HG03457 (cell line): ENCODE measurements around the gene ARL15.
"Not testable (repeated sequence)": the region's sequence is repeated elsewhere in the genome, so short reads cannot be mapped to it uniquely, and the experiment has no call there.

Source experiments
- ATAC-seq: cut with Tn5 transposase; IDR thresholded peaks from one replicate; pipeline ENCODE4 v1.9.1; 2021; ENCODE audit warnings: moderate number of reproducible peaks; ENCODE audit not compliant: unreplicated experiment

ARL15 gene

GRCh38 chr5:54049144-54049543, 261.2 kb downstream of the ARL15 start:
- no peak for ATAC-seq

GRCh38 chr5:54045077-54045792, 265.1 kb downstream of the ARL15 start:
- ATAC-seq, result no peak

DNA sequence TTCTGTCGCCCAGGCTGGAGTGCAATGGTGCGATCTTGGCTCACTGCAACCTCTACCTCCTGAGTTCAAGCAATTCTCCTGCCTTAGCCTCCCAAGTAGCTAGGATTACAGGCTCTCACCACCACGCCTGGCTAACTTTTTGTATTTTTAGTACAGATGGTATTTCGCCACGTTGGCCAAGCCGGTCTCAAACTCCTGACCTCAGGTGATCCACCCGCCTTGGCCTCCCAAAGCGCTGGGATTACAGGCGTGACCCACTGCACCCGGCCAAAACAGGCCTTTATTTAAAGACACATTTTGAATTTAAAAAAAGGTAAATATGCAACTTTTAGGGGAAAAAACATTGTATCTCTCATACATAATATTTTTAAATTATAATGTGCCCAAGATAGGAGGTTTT, 266.1 kb downstream of the ARL15 start:
- not testable (repeated sequence) for ATAC-seq

GRCh38 chr5:54040804-54041203, 269.6 kb downstream of the ARL15 start:
- no peak for ATAC-seq

GRCh38 chr5:54040018-54040417, 270.4 kb downstream of the ARL15 start:
- ATAC-seq, result no peak

DNA sequence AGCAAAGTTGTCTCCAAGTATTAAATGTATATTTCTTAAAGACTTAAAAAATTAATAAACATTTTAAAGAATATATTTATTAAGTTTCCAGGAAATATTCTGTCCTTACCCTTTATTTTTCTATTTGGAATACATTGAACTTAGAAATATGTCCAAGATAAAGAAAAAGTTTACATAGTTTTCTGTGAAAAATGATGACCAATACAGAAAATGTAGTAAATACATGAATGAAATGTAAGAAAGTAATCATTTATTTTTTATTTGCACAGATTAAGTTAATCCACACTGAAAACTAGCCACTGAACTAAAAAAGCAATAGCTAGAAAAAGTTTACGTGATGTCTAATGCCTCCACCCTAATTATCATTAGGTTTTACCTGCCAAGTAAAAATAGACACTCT, 273.2 kb downstream of the ARL15 start:
- no peak for ATAC-seq

DNA sequence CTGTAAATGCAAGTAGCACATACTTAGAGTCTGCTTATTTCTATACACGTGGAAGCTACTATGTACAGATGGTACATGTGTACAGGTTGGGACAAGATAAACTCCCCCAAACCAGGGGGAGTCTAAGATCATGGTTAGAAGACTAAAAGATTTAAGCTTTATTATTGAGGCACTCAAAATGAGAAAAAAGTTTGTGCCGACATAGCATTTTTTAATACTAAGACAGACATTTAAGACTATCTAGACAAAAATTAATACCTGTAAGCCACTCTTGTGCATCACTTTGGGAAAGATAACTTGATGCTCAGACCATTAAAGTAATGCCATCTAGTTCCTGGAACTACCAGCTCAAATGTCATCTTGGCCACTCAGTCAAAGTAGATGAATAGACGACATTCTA, 279.4 kb downstream of the ARL15 start:
- no peak for ATAC-seq

- ATAC-seq, result no peak
These were observed 285.9 kb downstream of the ARL15 start for GRCh38 chr5:54024466-54024865.

GRCh38 chr5:54022223-54022622, 288.1 kb downstream of the ARL15 start:
- no peak for ATAC-seq

- no peak for ATAC-seq
These were observed 288.8 kb downstream of the ARL15 start for GRCh38 chr5:54021431-54022164.

- no peak for ATAC-seq
These were observed 291.9 kb downstream of the ARL15 start for GRCh38 chr5:54018438-54018837.

DNA sequence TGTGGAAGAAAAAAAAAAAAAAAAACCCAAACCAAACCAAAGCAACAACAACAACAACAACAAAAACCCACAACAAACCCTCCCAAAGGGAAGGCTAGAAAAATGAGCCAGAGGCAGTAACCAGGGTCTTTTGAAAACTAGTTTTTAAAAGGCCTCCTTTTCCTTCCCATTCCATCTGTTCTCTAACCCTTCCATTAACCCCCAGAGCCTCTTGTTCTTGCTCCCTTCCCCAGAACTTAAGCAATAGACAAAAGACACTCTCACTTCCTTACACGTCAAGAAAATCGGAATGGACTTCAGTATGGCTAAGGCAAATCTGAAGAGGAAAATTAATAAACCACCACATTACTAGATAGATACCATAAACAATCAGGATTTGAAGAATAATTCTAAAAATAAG, 292.8 kb downstream of the ARL15 start:
- ATAC-seq, result no peak

- no peak for ATAC-seq
These were observed 296.7 kb downstream of the ARL15 start for GRCh38 chr5:54013556-54014194.

- no peak for ATAC-seq
These were observed 300.5 kb downstream of the ARL15 start for GRCh38 chr5:54009828-54010227.

- no peak for ATAC-seq
These were observed 301.0 kb downstream of the ARL15 start for GRCh38 chr5:54009357-54009756.

DNA sequence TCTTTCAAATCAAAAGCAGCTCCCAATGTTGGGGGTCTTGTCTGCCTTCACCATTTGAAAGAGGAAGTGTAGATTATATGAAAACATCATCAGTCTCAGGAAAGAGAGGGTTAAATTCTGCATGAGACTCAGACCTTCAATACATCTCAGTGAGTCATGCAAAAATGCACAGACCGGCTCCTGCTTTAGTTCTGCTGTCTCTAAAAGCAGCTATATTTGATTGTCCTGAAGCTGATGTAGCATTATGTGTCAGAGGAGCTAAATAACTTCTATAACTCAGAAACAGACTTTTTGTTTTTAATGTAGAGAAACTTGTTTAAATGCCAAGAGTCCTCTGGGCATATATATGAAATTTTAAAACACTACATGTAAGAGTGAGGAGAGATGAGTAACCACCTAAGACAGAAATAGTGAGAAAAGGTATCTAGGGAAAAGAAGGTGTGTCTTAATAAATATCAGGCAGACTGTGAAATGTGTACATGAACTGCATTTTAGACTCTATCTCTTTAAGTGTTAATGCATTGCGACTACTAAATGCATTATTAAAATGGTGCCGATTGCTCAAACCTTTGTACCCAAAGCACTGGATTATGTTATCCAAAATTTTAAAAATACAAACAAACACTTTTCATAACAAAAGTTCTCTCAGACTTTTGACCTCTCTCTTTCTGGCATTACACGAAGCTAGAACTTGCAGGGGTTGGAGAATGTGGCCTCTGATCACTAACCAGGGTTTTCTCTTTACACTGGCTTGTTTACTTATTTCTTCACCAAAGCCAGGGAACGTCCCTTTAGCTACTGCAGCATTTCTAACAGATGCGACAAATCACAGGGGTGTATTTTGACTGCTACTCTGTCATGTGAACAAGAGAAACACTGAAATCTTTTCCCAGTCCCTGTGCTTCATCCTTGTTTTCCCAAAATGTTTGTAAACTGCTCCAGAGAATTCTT, 302.3 kb downstream of the ARL15 start:
- ATAC-seq, result no peak

DNA sequence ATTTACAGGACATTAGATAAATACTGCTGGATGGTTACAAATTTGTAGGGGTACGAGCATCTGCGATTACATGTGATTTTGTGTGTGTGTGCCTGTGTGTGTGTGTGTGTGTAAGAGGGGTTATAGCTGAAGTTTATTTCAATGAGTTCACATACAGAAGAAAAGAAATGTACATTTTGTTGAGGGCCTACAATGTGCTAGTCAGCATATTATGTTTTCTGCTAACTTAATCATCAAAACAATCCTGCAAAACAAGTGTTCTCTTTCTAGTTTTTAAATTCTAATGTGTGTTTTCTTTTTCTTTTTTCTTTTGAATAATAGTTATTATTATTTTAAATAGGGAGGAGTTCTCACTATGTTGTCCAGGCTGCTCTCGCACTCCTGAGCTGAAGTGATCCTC, 305.7 kb downstream of the ARL15 start:
- no peak for ATAC-seq

DNA sequence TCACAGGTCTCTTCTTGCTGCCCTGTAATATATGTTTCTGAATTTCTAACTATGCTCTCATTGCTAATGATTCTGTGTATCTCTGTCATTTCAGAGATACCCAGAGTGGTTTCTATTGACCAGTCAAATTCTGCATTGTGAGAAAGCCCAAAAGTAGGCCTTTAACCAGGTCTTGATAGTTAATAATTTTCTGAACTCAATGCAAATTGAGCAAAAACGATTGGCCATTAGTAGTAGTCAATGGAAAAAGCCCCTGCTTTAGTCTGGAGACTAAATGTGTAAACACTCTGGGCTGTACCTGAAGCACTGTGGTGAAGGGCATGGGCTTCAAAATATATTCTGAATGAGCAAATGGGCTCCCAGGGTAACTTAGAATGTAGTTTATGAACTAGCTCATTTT, 307.6 kb downstream of the ARL15 start:
- ATAC-seq, result no peak

GRCh38 chr5:54001976-54002775, 308.2 kb downstream of the ARL15 start:
- no peak for ATAC-seq

DNA sequence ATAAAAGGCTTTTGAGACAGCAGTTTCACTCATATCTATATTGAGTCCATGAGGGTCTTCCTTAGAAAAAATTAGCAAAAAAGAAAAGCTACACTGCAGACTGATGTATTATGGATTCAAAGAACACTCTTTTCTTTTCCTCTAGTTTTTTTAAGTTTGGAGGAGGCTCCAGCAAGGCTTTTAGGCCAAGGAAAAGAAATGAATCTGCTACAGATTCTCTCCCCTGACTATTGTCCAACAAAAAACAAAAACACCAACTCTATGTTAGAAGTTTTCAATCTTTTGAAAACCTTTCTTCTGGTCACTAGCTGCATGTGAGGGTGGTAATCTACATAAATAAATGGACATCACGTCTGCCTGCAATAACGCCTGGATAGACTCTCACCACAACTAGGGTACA, 310.4 kb downstream of the ARL15 start:
- ATAC-seq, result no peak
